Sigmoid colon (tissue), 4 donors: ENCODE results near the gene SLC47A2.

Source experiments
- EP300 ChIP-seq, 4 donors: sonication (generic); formaldehyde crosslinking; IDR thresholded peaks; one replicate each; pipeline ENCODE4 v1.6.1; 2017; ENCODE audit warnings: antibody characterized with exemption in 4 of 4
- POLR2A ChIP-seq, 2 donors: fragments of 450-650 bp; IDR thresholded peaks; one replicate each; pipeline ENCODE4 v1.6.1; 2016; ENCODE audit warnings: antibody characterized with exemption in 2 of 2, mild to moderate bottlenecking in 2 of 2, moderate library complexity in 2 of 2
- TF ChIP-seq, protein P1 (sequence below), 4 experiments: fragments of 450-650 bp in 3 of 4; fragments of 200-600 bp in 1 of 4; IDR thresholded peaks; one replicate each; pipeline ENCODE4 v1.5.1; 2016 to 2019; ENCODE audit warnings: antibody characterized with exemption in 4 of 4, mild to moderate bottlenecking in 3 of 4, moderate library complexity in 2 of 4

DNA sequence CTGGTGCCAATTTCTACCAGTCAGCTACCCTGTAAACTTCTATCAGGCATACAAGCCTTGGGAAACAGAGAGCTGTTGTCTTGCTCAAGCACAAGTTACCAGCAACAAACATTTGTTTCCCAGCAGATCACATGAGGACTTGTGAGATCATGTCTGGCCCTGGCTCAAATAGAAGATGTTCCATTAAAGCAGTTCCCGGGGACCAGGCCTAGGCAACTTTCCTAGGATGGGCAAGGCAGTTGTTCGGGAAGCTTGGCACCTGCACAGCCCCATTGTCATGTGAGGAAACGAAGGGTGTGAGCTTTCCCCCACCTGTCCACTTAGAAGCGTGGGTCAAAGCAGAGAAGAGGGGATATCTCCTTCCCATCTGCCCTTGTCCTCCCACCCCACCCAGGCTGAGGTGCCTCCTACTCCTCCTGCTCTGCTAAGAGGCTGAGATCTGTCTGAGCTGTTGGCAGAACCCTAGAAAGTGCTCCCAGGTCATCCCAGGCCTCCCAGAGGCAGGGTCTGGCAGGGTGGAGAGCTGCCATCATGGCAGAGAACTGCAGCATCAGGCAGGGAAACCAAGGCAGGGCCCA, 11.2 kb upstream of the SLC47A2 start:
- TF ChIP-seq, protein P1, sequence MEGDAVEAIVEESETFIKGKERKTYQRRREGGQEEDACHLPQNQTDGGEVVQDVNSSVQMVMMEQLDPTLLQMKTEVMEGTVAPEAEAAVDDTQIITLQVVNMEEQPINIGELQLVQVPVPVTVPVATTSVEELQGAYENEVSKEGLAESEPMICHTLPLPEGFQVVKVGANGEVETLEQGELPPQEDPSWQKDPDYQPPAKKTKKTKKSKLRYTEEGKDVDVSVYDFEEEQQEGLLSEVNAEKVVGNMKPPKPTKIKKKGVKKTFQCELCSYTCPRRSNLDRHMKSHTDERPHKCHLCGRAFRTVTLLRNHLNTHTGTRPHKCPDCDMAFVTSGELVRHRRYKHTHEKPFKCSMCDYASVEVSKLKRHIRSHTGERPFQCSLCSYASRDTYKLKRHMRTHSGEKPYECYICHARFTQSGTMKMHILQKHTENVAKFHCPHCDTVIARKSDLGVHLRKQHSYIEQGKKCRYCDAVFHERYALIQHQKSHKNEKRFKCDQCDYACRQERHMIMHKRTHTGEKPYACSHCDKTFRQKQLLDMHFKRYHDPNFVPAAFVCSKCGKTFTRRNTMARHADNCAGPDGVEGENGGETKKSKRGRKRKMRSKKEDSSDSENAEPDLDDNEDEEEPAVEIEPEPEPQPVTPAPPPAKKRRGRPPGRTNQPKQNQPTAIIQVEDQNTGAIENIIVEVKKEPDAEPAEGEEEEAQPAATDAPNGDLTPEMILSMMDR (IDR thresholded peaks at IDR 0.05) = no peak
- TF ChIP-seq POLR2A (IDR thresholded peaks at IDR 0.05) (no peak), EP300 (IDR thresholded peaks at IDR 0.05) (peak in 2 of 4 donors; percentile 54 to 67)
